ENCODE data around the gene ZNF705A.
A peak's percentile ranks its signal among the peaks of the same experiment; 100 is the strongest.
"Not testable (repeated sequence)": the region's sequence is repeated elsewhere in the genome, so short reads cannot be mapped to it uniquely, and the experiment has no call there.

The ZNF705A gene

DNA sequence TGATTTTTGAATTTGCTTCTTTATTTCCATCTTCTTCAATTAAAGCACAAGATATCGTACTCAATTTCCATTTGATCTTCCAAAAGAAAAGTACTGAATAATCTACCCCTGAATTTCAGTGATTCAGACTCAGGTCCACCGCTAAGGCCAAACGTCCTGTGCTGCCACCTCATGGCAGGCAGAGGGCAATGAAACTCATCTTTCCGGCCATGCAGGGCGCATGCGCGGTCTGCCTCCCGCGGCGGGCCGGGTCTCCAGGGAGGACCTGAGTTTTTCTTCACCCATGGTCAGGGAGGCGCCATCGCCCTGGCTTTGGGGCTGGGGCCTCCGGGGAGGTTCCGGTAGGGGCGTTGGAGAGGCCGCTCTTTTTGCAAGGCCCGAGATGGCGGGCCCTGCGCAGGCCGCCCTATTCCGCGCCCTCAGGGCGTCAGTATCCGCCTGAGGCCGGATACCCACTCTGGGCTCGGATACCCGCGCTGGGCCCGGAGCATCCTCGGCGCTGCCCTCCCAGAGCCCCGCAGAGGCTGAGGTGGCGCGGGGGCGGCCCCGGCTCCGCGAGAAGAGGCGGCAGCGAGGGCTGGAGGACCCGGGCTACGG lies 23.3 kb downstream of the ZNF705A start:
- H3K4me3 ChIP-seq (ENCODE audit: low read depth, low read length) = peak overlapping the region; percentile 62
- DNase-seq (ENCODE audit: low read depth) = peak; percentile 67
- TF ChIP-seq, protein P1, sequence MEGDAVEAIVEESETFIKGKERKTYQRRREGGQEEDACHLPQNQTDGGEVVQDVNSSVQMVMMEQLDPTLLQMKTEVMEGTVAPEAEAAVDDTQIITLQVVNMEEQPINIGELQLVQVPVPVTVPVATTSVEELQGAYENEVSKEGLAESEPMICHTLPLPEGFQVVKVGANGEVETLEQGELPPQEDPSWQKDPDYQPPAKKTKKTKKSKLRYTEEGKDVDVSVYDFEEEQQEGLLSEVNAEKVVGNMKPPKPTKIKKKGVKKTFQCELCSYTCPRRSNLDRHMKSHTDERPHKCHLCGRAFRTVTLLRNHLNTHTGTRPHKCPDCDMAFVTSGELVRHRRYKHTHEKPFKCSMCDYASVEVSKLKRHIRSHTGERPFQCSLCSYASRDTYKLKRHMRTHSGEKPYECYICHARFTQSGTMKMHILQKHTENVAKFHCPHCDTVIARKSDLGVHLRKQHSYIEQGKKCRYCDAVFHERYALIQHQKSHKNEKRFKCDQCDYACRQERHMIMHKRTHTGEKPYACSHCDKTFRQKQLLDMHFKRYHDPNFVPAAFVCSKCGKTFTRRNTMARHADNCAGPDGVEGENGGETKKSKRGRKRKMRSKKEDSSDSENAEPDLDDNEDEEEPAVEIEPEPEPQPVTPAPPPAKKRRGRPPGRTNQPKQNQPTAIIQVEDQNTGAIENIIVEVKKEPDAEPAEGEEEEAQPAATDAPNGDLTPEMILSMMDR (conservative IDR thresholded peaks at IDR 0.05; ENCODE audit: low read depth, low read length) = peak; percentile 68

DNA sequence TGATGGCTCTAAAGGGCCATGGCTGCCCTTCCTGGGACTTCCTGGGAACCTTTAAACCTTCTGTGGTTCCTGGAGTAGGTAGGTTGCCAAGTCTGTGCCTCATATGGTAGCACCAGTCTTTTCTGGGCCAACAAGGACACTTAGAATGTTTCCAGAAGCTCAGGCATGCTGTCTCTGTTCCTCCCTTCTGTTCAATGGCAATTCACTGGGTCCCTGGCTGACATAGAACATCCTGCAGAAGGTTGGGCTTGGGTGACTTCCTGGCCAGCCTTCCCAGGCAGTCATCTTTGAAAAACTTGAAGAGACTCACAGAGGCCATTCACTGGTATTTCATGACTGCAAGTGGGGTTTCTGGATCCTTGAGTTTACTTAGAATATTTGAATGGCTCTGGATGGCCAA lies 24.5 kb downstream of the ZNF705A start:
- not testable (repeated sequence) for DNase-seq (ENCODE audit: low read depth); H3K4me3 ChIP-seq (ENCODE audit: low read depth, low read length)

DNA sequence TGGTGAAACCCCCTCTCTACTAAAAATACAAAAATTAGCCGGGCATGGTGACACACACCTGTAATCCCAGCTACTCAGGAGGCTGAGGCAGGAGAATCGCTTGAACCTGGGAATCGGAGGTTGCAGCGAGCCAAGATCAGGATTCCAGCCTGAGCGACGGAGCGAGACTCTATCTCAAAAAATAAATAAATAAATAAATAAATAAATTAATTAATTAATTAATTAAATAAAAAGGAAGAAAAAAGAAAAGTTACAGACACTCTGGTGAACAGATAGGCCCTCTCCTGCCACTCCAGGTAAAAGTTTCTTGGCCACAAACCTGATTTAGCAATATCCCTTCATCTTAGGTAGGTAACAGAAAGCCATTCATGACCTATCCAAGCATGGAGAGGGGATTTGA lies 26.1 kb downstream of the ZNF705A start:
- not testable (repeated sequence) for H3K4me3 ChIP-seq (ENCODE audit: low read depth, low read length)

DNA sequence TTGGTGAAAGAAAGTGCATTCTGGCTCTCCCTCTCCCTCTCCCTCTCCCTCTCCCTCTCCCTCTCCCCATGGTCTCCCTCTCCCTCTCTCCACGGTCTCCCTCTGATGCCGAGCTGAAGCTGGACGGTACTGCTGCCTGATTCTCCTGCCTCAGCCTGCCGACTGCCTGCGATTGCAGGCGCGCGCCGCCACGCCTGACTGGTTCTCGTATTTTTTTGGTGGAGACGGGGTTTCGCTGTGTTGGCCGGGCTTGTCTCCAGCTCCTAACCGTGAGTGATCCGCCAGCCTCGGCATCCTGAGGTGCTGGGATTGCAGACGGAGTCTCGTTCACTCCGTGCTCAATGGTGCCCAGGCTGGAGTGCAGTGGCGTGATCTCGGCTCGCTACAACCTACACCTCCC lies 26.5 kb downstream of the ZNF705A start:
- not testable (repeated sequence) for DNase-seq (ENCODE audit: low read depth)

More for the DNA sequence above, 26.1 kb downstream of the ZNF705A start:
- not testable (repeated sequence) for DNase-seq (ENCODE audit: low read depth)

DNA sequence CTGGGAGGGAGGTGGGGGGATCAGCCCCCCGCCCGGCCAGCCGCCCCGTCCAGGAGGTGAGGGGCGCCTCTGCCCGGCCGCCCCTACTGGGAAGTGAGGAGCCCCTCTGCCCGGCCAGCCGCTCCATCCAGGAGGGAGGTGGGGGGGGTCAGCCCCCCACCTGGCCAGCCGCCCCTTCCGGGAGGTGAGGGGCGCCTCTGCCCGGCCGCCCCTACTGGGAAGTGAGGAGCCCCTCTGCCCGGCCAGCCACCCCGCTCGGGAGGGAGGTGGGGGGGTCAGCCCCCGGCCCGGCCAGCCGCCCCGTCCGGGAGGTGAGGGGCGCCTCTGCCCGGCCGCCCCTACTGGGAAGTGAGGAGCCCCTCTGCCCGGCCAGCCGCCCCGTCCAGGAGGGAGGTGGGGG lies 27.4 kb downstream of the ZNF705A start:
- H3K4me3 ChIP-seq (ENCODE audit: low read depth, low read length); DNase-seq (ENCODE audit: low read depth): not testable (repeated sequence)

More for the DNA sequence above, 26.5 kb downstream of the ZNF705A start:
- H3K4me3 ChIP-seq (ENCODE audit: low read depth, low read length) = not testable (repeated sequence)

DNA sequence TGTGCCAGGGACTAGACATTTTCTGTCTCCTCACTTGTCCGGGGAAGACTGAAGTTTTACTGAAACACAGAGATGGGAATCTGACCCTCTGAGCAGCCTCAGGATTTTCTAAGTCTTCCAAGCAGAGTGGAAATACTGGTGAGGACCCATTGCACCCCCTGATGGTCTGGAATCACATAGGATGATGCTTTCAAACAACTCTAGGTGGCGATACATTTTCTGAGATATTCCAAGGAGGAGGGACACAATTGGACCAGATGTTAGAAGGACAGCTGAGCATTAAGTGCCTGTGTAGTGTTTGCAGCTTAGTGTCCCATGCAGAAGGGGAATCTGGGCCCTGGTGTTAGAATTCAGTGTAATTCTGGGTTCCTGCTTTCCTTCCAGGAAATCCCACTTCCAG lies 31.3 kb downstream of the ZNF705A start:
- not testable (repeated sequence) for H3K4me3 ChIP-seq (ENCODE audit: low read depth, low read length)
- DNase-seq (ENCODE audit: low read depth) = peak; percentile 3

DNA sequence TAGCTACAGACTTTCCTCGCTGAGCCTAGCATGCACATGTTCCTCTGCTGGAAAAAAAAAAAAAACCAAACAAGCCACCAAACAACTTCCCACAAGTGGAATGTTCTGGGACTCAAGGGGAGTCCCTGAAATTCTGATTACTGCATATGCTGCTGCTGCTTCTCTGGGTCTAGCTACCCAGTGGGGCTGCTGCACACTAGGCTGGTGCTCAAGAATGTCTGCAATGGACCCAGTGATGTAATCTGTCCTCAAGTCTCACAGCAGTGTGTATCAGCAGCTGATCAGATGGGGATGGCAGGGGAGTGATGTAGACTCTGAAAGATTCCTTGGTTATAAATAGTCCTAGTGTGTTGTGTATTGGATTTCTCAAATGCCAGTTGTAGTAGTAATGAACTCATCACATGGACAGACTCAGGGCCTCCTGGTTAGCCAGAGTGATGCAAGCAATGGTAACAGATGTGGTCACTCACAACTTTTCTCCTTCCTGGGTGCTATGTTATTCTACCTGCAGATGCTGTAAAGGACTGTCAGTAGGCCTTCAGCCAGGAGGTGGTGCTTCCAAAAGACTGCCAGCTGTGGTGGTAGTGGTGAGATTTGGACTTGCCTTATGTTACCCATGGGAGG lies 41.0 kb downstream of the ZNF705A start:
- DNase-seq (ENCODE audit: low read depth) = peak; percentile 93
- not testable (repeated sequence) for H3K4me3 ChIP-seq (ENCODE audit: low read depth, low read length)

DNA sequence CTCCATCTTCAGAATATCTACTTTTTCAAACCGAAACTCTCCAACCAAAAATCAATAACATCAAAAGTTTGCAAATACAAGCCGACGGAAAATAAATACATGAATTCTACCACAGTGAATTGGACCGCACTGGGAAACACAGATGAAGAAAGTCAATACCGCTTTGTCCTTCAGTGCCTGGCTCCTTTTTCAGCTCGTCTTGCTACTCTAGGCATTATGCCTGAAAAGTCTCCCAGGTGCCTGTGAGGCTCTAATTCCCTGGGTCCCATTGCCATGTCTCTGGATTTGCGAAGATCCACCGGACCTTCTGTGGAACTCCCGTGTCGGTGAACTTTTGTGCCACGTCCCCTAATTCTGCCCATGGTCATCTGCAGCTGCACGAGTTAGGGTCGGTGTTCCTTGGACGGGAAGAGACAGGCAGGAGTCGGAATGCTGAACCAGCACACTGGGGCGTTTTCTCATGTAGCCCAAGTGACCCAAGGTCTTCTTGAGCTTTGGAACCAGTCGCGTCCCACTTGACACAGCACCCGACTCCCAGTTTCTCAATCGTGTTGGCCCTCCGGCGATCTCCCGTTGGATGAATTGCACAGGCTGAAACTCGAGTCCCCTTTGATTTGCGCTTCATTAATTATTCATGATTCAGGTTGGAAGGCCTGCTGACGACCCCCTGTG lies 62.0 kb downstream of the ZNF705A start:
- not testable (repeated sequence) for DNase-seq (ENCODE audit: low read depth); H3K4me3 ChIP-seq (ENCODE audit: low read depth, low read length)

DNA sequence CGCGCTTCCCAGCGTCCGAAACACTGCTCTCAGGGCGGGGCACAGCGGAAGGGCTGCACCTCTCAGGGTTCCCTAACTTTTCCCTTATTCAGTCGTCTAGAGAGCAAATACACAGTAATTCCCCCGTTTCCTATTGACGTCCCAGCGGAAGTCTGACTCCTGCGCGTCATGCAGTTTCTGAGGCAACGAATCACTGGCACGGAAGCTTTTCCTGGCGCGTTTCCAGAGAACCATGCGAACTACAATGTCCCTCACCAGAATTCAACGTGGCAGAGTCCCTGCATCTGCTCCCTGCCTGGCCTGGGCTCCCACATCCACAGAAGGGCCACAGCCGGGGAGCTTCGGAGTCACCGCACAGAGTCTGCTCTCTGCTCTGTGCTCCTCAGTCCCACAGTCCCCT lies 64.6 kb downstream of the ZNF705A start:
- H3K4me3 ChIP-seq (ENCODE audit: low read depth, low read length); DNase-seq (ENCODE audit: low read depth): not testable (repeated sequence)

DNA sequence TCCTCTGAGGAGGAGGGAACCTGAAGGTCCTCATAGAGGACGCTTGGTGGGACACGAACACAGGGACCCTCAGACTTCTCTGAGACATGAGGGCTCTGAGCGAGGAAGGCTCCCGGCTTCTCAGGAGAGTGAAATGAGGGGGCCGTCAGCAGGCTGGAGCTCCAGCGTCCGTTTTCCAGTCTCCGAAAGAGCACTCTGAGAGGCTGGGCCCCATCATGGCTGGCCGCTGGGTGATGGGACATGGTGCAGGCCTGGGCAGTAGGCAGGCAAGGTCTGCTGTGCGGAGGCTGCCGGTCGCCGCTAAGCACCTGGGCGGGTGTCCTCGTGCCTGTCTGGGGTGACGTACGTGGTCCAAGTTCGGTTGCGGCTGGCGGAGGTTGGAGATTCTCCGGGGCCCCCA lies 65.0 kb downstream of the ZNF705A start:
- not testable (repeated sequence) for DNase-seq (ENCODE audit: low read depth)

DNA sequence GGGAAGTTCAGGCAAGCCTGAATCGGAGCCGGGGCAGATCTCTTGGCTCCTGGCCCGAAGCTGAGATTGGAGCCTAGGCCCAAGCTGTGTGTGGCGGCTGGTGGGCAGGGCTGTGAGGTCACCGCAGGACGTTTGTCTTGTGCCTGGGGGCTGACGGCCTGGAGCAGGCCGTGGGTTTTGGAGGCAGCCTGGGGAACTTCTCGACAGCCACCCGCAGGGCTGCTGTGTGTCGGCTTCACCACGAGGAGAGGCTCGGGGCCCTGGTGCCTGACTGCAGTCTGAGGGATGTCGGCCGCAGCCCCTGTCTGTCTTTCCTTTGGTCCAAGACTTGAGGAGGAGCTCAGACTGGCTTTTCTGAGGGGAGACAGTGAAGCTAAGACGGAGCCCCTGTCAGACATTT lies 65.5 kb downstream of the ZNF705A start:
- H3K4me3 ChIP-seq (ENCODE audit: low read depth, low read length); DNase-seq (ENCODE audit: low read depth): not testable (repeated sequence)

More for the DNA sequence above, 65.0 kb downstream of the ZNF705A start:
- H3K4me3 ChIP-seq (ENCODE audit: low read depth, low read length) = not testable (repeated sequence)

DNA sequence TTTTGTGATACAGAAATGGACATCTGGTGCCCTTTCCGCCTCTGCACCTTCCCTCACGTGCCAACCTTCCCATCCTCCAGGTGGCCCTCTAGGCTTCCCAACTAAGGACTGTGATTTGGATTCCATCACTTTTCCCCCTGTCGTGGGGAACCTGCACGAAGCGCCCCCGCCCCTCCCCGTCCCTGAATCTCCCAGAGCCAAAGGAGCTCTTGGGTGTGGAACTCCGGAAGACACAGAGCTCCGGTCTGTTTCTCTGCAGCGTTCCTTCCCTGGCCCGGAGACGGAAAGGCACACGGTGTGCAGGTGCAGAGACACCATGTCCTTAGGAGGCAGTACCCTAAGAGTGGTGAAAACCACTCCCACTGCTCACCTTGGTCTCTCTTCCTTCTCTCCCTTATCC lies 66.8 kb downstream of the ZNF705A start:
- not testable (repeated sequence) for DNase-seq (ENCODE audit: low read depth); H3K4me3 ChIP-seq (ENCODE audit: low read depth, low read length)

DNA sequence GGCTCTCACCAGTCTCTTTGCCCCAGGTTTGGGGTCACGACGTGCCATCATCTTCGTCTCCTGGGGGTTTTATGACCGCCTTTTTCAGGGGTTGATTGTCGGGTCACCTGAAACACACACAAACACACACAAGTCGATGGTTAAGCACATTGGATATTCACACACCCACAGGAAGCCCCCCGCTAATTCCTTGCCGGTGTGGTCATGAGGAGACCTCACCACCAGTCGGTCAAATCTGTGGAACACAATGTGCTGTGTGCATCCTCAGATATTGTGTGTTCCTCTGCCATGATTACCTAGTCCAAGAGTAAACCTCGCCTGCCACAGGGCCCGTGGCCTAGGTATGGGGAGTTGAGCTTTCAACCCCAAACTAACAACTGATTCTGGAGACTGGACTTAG lies 68.0 kb downstream of the ZNF705A start:
- H3K4me3 ChIP-seq (ENCODE audit: low read depth, low read length); DNase-seq (ENCODE audit: low read depth): not testable (repeated sequence)

DNA sequence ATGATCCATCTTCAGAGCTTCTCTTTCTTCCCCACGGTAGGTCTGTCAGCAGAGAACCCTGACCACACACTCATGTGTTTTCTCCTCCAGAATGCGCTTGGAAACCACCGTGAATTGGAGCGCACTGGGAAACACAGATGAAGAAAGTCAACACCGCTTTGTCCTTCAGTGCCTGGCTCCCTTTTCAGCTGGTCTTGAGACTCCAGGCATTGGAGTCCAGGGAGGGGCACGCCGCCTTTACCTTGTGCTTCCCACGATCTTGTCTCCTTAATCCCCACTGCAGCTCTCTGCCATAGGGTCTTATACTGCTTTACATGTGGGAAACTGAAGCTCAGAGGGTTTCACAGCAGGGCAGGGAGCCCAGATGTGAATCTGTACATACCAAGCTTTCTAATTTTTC lies 69.5 kb downstream of the ZNF705A start:
- TF ChIP-seq, protein P1 (conservative IDR thresholded peaks at IDR 0.05; ENCODE audit: low read depth, low read length) = no peak
- no peak overlapping the region for H3K4me3 ChIP-seq (ENCODE audit: low read depth, low read length)
- DNase-seq (ENCODE audit: low read depth) = no peak

DNA sequence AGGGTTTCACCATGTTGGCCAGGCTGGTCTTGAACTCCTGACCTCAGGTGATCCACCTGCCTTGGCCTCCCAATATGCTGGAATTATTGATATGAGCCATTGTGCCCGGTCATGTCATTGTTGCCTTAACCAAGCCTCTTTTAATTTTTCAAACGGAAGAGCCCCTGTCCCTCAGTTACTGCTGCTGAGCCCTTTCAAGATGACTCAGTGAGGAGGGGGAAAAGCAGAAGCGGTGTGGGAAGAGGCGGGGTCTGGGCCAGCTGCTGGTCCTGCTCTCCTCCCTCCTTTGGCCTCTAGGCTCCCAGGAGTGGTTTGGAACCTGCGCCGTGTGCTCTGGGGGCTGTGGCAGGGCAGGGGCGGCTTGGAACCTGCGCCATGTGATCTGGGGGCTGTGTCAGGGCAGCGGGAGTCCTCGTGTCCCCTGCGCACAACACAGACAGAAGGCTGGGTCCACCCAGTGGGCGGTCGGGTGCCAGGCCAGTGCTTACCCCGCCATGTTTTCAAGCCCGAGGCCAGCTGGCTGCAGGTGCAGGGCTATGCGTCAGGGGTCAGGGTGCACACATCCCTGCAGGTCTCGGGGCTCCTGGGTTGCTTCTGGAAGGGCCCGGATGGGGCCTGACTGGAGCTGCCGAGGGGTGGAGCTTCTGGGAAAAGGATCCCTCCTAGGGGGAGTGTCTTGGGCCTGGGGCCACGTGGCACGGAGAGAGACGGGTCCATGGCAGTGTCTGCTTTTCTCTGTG lies 70.3 kb downstream of the ZNF705A start, which contains the start of gene FAM90A1:
Gene FAM90A1, minus strand, starts transcription at position 627 of the 740 bp plus-strand sequence. CDS start 2,786 bp downstream, outside the sequence.
- H3K4me3 ChIP-seq (ENCODE audit: low read depth, low read length) = peak within 1 kb of the TSS; percentile 29
- DNase-seq (ENCODE audit: low read depth) = not testable (repeated sequence)

DNA sequence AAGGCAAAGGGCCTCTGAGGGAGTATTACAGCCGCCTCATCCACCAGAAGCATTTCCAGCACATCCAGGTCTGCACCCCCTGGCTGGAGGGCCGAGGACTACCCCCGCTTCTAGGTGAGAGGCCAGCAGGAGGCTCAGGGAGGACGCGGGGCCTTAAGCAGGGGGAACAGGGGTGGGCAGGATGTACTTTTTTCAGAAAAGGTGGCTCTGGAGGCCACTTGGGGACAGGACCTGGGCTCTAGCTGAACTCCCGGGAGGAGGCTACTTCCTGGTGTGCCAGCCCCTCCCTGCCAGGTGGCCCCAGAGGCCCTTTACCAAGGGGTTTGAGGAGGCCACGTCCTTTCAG lies 70.9 kb downstream of the ZNF705A start:
- not testable (repeated sequence) for DNase-seq (ENCODE audit: low read depth)

DNA sequence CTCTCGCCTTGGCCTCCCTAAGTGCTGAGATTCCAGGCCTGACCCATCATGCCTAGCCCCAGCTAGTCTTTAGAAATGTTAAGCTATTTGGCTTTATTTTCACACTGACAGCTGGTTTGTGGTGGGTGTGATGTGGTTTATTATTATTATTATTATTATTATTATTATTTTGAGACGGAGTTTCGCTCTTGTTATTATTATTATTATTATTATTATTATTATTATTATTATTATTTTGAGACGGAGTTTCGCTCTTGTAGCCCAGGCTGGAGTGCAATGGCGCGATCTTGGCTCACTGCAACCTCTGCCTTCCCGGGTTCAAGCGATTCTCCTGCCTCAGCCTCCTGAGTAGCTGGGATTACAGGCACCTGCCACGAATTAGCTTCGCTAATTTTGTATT lies 71.8 kb downstream of the ZNF705A start:
- H3K4me3 ChIP-seq (ENCODE audit: low read depth, low read length); DNase-seq (ENCODE audit: low read depth): not testable (repeated sequence)

More for the DNA sequence above, 70.9 kb downstream of the ZNF705A start:
- peak overlapping the region; percentile 29 for H3K4me3 ChIP-seq (ENCODE audit: low read depth, low read length)
